Spleen (tissue), 11 donors: ENCODE measurements around the gene TLE1. TPM values are rescaled to one million over a fixed set of nuclear protein-coding genes. Genes with fewer than 3 reads are reported as not detected.

ENCODE experiments used
- DNase-seq: peaks from one replicate; pipeline ENCODE4 v3.0.0-alpha.2; 2020
- H3K27ac ChIP-seq, 8 donors: fragments of 200-600 bp; sonication (generic) in 7 of 8; 1 replicate in 4 of 8; 2 replicates in 4 of 8; pipeline versions ENCODE4 v1.5.0 to v1.8.0; 2016 to 2021; ENCODE audit warnings: inconsistent platforms in 4 of 8, mild to moderate bottlenecking in 4 of 8, moderate library complexity in 1 of 8
- H3K27me3 ChIP-seq, 7 donors: fragments of 200-600 bp; sonication (generic) in 6 of 7; replicated peaks in 1 of 7; 1 replicate in 4 of 7; 2 replicates in 3 of 7; pipeline versions ENCODE4 v1.5.0 to v1.8.0; 2016 to 2021; ENCODE audit warnings: inconsistent platforms in 3 of 7, mild to moderate bottlenecking in 1 of 7
- H3K36me3 ChIP-seq, 6 donors: fragments of 200-600 bp; sonication (generic) in 5 of 6; 1 replicate in 4 of 6; 2 replicates in 2 of 6; pipeline versions ENCODE4 v1.5.0 to v1.8.0; 2016 to 2021; ENCODE audit warnings: inconsistent platforms in 2 of 6
- H3K4me1 ChIP-seq, 6 donors: fragments of 200-600 bp; sonication (generic) in 5 of 6; 1 replicate in 3 of 6; 2 replicates in 3 of 6; pipeline versions ENCODE4 v1.5.0 to v1.8.0; 2016 to 2021; ENCODE audit warnings: inconsistent platforms in 3 of 6
- H3K4me3 ChIP-seq, 8 donors: fragments of 200-600 bp; sonication (generic) in 7 of 8; 1 replicate in 4 of 8; 2 replicates in 4 of 8; pipeline versions ENCODE4 v1.5.0 to v1.8.0; 2016 to 2021; ENCODE audit warnings: inconsistent platforms in 4 of 8, mild to moderate bottlenecking in 4 of 8, moderate library complexity in 2 of 8
- H3K9me3 ChIP-seq, 8 donors: fragments of 200-600 bp; sonication (generic) in 7 of 8; 1 replicate in 4 of 8; 2 replicates in 4 of 8; pipeline versions ENCODE4 v1.5.0 to v1.8.0; 2016 to 2021; ENCODE audit warnings: inconsistent platforms in 4 of 8
- CTCF ChIP-seq, 11 experiments: fragments of 200-600 bp in 7 of 11; fragments of 450-650 bp in 4 of 11; sonication (generic) in 4 of 11; IDR thresholded peaks in 8 of 11; conservative IDR thresholded peaks in 3 of 11; 1 replicate in 7 of 11; 2 replicates in 4 of 11; pipeline versions ENCODE4 v1.4.0 to v1.8.0; 2016 to 2021; ENCODE audit warnings: antibody characterized with exemption in 11 of 11, inconsistent platforms in 4 of 11, mild to moderate bottlenecking in 1 of 11
- POLR2A ChIP-seq, 3 donors: fragments of 450-650 bp; IDR thresholded peaks; one replicate each; pipeline ENCODE4 v1.5.1; 2017; ENCODE audit warnings: antibody characterized with exemption in 3 of 3, mild to moderate bottlenecking in 1 of 3
- POLR2AphosphoS5 ChIP-seq, 3 donors: sonication (generic); formaldehyde crosslinking; IDR thresholded peaks; one replicate each; pipeline ENCODE4 v1.5.1; 2017; ENCODE audit warnings: antibody characterized with exemption in 3 of 3
- WGBS, 5 donors: extraction: QIAGEN DNeasy Blood & Tissue Kit in 3 of 5; methylation state at CpG; one replicate each; pipeline versions ENCODE4 v1.1.5 to v1.1.7; 2013 to 2018; 5-methylcytosine and 5-hydroxymethylcytosine counted together
- intact Hi-C: fragments of 100-400 bp; cut with DNase I; formaldehyde crosslinking; loops from one replicate; pipeline ENCODE4 v1.15.0; 2023; ENCODE audit warnings: low total_unique reads
- polyA plus RNA-seq, 3 donors: library from polyadenylated mRNA; stranded (reverse); fragments of 200-250 nt; gene quantifications; one replicate each; pipeline ENCODE4 v1.2.1, GENCODE V29; 2013
- total RNA-seq, 7 donors: library from RNA; depleted of rRNA in 3 of 7; stranded (reverse); fragments of >200 nt in 3 of 7; fragmentation: NEBNext Ultra II Directional in 4 of 7; extraction: Animal tissue kit (Norgen Biotek cat#: 25700) in 4 of 7; gene quantifications; one replicate each; pipeline versions ENCODE4 v1.1.0 to v1.2.1, GENCODE V29; 2016 to 2021
- donor health status: healthy with polysubstance abuse.
- donor health status: DM: no; HTN: no; CAD: no; lungs with moderate emphysema.
- donor health status: DM: no; HTN: no; CAD: no.
- donor health status: Bipolar disorder and iron deficiency.
- donor health status: healthy.
- donor health status: DM: no; HTN: no; CAD: no.
- donor health status: DM: yes; HTN: yes; CAD: no.

Gene TLE1
- total and polyA plus RNA-seq, 10 donors = 34.7 to 110 (median 60.2) TPM

- H3K9me3 ChIP-seq = no peaks in the 10 kb centered on the region
- no peak overlapping the region for H3K4me3 ChIP-seq
- WGBS, 5 donors = 79 to 88% (median 81%) methylated on average over 4 of the region's 4 CpGs
- intact Hi-C loops = no loop called here
- no peak for DNase-seq
- H3K4me1 ChIP-seq = peaks cover 0 to 9% (median 5%) of the 10 kb centered on the region in 6 donors
- TF ChIP-seq POLR2A (IDR thresholded peaks at IDR 0.05) (no peak), POLR2AphosphoS5 (IDR thresholded peaks at IDR 0.05) (no peak), CTCF (IDR thresholded peaks at IDR 0.05 in 8 of 11, conservative IDR thresholded peaks at IDR 0.05 in 3 of 11) (no peak)
- no peaks in the 10 kb centered on the region for H3K27me3 ChIP-seq
- no peak overlapping the region for H3K27ac ChIP-seq
- peaks cover 0 to 53% (median 1%) of the 10 kb centered on the region in 6 donors for H3K36me3 ChIP-seq
Observed at GRCh38 chr9:81626511-81626910, 62.8 kb downstream of the TLE1 start.

- Histone ChIP-seq H3K27me3 (no peaks in the 10 kb centered on the region), H3K9me3 (no peaks in the 10 kb centered on the region), H3K4me3 (no peak overlapping the region), H3K27ac (no peak overlapping the region), H3K4me1 (peaks cover 0 to 14% (median 4%) of the 10 kb centered on the region in 6 donors), H3K36me3 (peaks cover 0 to 47% (median 0%) of the 10 kb centered on the region in 6 donors)
- intact Hi-C loops = no loop called here
- DNase-seq = no peak
- WGBS, 5 donors = 90 to 95% (median 92%) methylated on average over 6 of the region's 6 CpGs
- TF ChIP-seq POLR2A (IDR thresholded peaks at IDR 0.05) (no peak), POLR2AphosphoS5 (IDR thresholded peaks at IDR 0.05) (no peak), CTCF (IDR thresholded peaks at IDR 0.05 in 8 of 11, conservative IDR thresholded peaks at IDR 0.05 in 3 of 11) (no peak)
Observed at GRCh38 chr9:81625969-81626368, 63.4 kb downstream of the TLE1 start.

GRCh38 chr9:81623778-81624177 is 65.6 kb downstream of the TLE1 start:
- DNase-seq = no peak
- Histone ChIP-seq H3K9me3 (no peaks in the 10 kb centered on the region), H3K36me3 (peaks cover 0 to 59% (median 2%) of the 10 kb centered on the region in 6 donors), H3K27me3 (no peaks in the 10 kb centered on the region), H3K27ac (no peak overlapping the region), H3K4me1 (peaks cover 0 to 34% (median 18%) of the 10 kb centered on the region in 6 donors), H3K4me3 (no peak overlapping the region)
- intact Hi-C loops = no loop called here
- WGBS, 5 donors = 85 to 100% (median 94%) methylated on average over 3 of the region's 3 CpGs
- TF ChIP-seq CTCF (IDR thresholded peaks at IDR 0.05 in 8 of 11, conservative IDR thresholded peaks at IDR 0.05 in 3 of 11) = no peak

GRCh38 chr9:81622471-81623255 is 66.7 kb downstream of the TLE1 start:
- no peak for DNase-seq
- Histone ChIP-seq H3K27me3 (no peaks in the 10 kb centered on the region), H3K27ac (no peak overlapping the region), H3K36me3 (peaks cover 0 to 59% (median 2%) of the 10 kb centered on the region in 6 donors), H3K9me3 (no peaks in the 10 kb centered on the region), H3K4me1 (peaks cover 0 to 34% (median 18%) of the 10 kb centered on the region in 6 donors), H3K4me3 (no peak overlapping the region)
- 86 to 94% (median 91%) methylated on average over 13 of the region's 13 CpGs for WGBS, 5 donors
- intact Hi-C loops = no loop called here
- TF ChIP-seq CTCF (IDR thresholded peaks at IDR 0.05 in 8 of 11, conservative IDR thresholded peaks at IDR 0.05 in 3 of 11) (no peak), POLR2AphosphoS5 (IDR thresholded peaks at IDR 0.05) (no peak), POLR2A (IDR thresholded peaks at IDR 0.05) (no peak)
